Activated CD8-positive, alpha-beta memory T cell treated with anti-CD3 and anti-CD28 coated beads, Interleukin-2, amount 50 U/mL, for 24 hours (primary cell): ENCODE data around the gene HGS.

ENCODE experiments used
- DNase-seq: peaks from one replicate; pipeline ENCODE4 v3.0.0-alpha.2; 2020; ENCODE audit errors: extremely low read depth

The HGS gene

GRCh38 chr17:81683584-81684441 is at the start of gene HGS, which contains the start of gene ARL16:
Gene HGS, plus strand, starts transcription at chr17:81684011. Its CDS starts 56 bp downstream, at chr17:81684067.
Gene ARL16, minus strand, starts transcription at chr17:81683797. Its CDS starts 44 bp downstream, at chr17:81683753.
- peak; percentile 91 for DNase-seq

GRCh38 chr17:81635431-81635830 is 48.4 kb upstream of the HGS start:
- DNase-seq, result no peak

GRCh38 chr17:81635973-81636504 is 47.8 kb upstream of the HGS start:
- DNase-seq, result no peak

- peak; percentile 62 for DNase-seq
Measured at GRCh38 chr17:81636505-81637288, 47.1 kb upstream of the HGS start, which contains the start of the genes NPLOC4 and TSPAN10. Gene NPLOC4, minus strand, starts transcription at chr17:81637112. Its CDS starts 182 bp downstream, at chr17:81636930. Gene TSPAN10, plus strand, starts transcription at chr17:81637196. Its CDS starts 5,217 bp downstream, at chr17:81642413.

- no peak for DNase-seq
Measured at GRCh38 chr17:81638683-81639082, 45.1 kb upstream of the HGS start.

- no peak for DNase-seq
Measured at GRCh38 chr17:81640011-81640410, 43.8 kb upstream of the HGS start.

- DNase-seq, result no peak
Measured at GRCh38 chr17:81641825-81642489, 41.9 kb upstream of the HGS start.

- DNase-seq, result no peak
Measured at GRCh38 chr17:81644496-81644895, 39.3 kb upstream of the HGS start.

- DNase-seq, result no peak
Measured at GRCh38 chr17:81644976-81645952, 38.5 kb upstream of the HGS start.

- no peak for DNase-seq
Measured at GRCh38 chr17:81646869-81647600, 36.8 kb upstream of the HGS start.

GRCh38 chr17:81647640-81648012 is 36.2 kb upstream of the HGS start:
- no peak for DNase-seq

GRCh38 chr17:81648013-81648706 is 35.7 kb upstream of the HGS start:
- DNase-seq, result no peak

- no peak for DNase-seq
Measured at GRCh38 chr17:81648707-81649085, 35.1 kb upstream of the HGS start.

GRCh38 chr17:81650951-81651350 is 32.9 kb upstream of the HGS start:
- DNase-seq, result no peak

GRCh38 chr17:81651692-81652091 is 32.1 kb upstream of the HGS start:
- DNase-seq, result no peak

GRCh38 chr17:81652906-81653771 is 30.7 kb upstream of the HGS start:
- DNase-seq, result no peak

GRCh38 chr17:81655378-81656117 is 28.3 kb upstream of the HGS start:
- no peak for DNase-seq
